Lower leg skin (tissue), 3 donors: ENCODE data around the gene VPS4A.

Source experiments
- POLR2A ChIP-seq, 2 donors: fragments of 450-650 bp; IDR thresholded peaks; one replicate each; pipeline ENCODE4 v1.6.1; 2016 to 2017; ENCODE audit warnings: antibody characterized with exemption in 2 of 2, mild to moderate bottlenecking in 1 of 2, moderate library complexity in 1 of 2
- TF ChIP-seq, protein P1 (sequence below), 3 donors: fragments of 450-650 bp; IDR thresholded peaks; one replicate each; pipeline ENCODE4 v1.5.1; 2016; ENCODE audit warnings: antibody characterized with exemption in 3 of 3, mild to moderate bottlenecking in 3 of 3, moderate library complexity in 2 of 3

DNA sequence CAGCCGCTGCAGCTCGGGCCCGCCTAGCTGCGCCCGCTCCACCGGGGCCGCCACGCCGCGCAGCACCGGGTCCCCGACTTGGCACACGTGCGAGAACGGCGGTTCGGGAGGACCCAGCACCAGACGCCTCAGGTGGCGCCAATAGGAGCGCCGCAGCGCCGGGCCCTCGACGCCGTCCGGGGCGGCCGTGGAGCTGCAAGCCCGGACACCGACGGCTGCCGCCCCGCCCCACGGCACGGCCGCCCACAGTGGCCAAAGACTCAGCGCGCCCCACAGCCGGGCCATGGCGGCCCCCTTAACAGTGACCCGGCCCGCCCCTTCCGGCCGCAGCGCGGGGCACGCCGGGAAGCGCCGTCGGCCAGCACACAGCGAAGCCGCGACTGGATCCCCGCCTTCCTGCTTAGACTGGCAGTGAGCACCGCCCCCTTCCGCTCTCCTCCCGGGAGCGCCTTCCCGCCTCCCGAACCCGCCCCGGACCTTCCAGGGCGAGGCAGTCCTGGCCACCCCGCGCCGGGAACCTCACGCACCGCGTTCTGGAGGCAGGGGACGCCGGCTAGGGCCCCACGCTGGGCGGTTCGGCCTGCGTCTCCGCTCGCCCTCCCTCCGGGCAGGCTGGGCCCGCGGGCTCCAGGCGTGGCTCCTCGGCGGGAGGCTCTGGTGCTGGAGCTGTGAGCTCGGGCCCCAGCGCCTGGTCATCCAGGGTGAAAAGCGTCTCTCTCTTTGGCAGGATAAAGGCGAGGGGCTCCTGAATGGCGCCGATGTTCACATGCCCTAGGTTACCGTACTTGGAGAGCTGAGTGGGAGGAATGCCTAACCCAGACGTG is 19.3 kb downstream of the VPS4A start, which contains the start of gene PDF:
- TF ChIP-seq, protein P1, sequence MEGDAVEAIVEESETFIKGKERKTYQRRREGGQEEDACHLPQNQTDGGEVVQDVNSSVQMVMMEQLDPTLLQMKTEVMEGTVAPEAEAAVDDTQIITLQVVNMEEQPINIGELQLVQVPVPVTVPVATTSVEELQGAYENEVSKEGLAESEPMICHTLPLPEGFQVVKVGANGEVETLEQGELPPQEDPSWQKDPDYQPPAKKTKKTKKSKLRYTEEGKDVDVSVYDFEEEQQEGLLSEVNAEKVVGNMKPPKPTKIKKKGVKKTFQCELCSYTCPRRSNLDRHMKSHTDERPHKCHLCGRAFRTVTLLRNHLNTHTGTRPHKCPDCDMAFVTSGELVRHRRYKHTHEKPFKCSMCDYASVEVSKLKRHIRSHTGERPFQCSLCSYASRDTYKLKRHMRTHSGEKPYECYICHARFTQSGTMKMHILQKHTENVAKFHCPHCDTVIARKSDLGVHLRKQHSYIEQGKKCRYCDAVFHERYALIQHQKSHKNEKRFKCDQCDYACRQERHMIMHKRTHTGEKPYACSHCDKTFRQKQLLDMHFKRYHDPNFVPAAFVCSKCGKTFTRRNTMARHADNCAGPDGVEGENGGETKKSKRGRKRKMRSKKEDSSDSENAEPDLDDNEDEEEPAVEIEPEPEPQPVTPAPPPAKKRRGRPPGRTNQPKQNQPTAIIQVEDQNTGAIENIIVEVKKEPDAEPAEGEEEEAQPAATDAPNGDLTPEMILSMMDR (IDR thresholded peaks at IDR 0.05): peak in 1 of 3 donors; percentile 24
- TF ChIP-seq POLR2A (IDR thresholded peaks at IDR 0.05): no peak
